Vagina (tissue), 2 donors: Measurements from ENCODE around the gene IDUA.

Source experiments
- CTCF ChIP-seq, 3 experiments: fragments of 450-650 bp in 2 of 3; fragments of 200-600 bp in 1 of 3; sonication (generic) in 1 of 3; IDR thresholded peaks; one replicate each; pipeline ENCODE4 v1.5.1; 2017 to 2019; ENCODE audit warnings: antibody characterized with exemption in 3 of 3, mild to moderate bottlenecking in 2 of 3, moderate library complexity in 2 of 3
- POLR2A ChIP-seq, 2 donors: fragments of 450-650 bp; IDR thresholded peaks; one replicate each; pipeline ENCODE4 v1.6.1; 2017; ENCODE audit warnings: antibody characterized with exemption in 2 of 2, mild to moderate bottlenecking in 2 of 2, moderate library complexity in 2 of 2

DNA sequence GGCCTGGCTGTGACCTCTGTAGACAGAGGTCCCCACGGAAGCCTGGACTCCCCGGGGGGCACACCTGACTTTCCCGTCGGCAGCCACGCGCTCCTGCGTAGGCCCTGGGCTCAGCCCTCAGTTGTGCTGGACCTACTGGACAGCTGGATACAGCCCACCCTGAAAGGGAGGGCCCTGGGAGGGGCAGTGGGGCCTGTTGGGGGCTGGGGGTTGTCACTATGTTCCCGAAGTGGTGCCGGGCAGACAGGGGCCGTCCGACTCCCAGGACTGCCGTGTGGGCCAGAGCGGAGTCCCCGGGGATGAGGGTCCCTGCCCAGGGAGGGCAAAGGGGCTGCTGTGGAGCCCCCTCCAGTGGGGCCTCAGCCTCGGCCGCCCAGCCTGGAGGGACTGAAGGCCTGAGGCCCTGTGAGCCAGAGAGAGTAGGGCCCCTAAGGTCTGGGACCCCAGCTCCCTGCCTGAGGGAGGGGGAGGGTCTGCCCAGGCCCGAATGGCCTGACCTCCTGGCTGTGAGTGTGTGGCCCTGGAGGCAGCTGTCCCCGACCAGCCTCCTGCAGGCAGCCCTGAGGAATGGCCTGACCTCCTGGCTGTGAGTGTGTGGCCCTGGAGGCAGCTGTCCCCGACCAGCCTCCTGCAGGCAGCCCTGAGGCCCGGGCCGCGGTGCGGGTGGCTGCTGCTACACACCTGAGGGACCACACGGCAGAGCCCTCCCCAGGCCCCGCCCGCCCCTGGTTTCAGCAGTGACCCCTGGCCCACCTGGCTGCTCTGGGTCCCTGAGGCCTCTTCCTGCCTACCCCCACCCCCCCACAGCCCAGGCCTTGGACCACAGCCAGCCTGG lies 50.3 kb downstream of the IDUA start:
- TF ChIP-seq CTCF (IDR thresholded peaks at IDR 0.05): no peak
- no peak for TF ChIP-seq POLR2A (IDR thresholded peaks at IDR 0.05)
